Measurements from ENCODE around the gene MTERF1. TPM values are rescaled to one million over a fixed set of nuclear protein-coding genes. Genes with fewer than 3 reads are reported as not detected.
A peak's percentile ranks its signal among the peaks of the same experiment; 100 is the strongest.

Gene MTERF1
- total RNA-seq (2014; rRNA removed) (4.0 and 10.0 TPM in 2 replicates), Bru-seq, nascent RNA (percentile 90 among the genes with signal in this experiment), BruChase-seq, experiment 1, labeled RNA remaining after a 6-hour chase (percentile 86 among the genes with signal in this experiment), BruChase-seq, experiment 2, labeled RNA remaining after a 2-hour chase (percentile 94 among the genes with signal in this experiment)
- long read RNA-seq, transcript MTERF1-201 (3 exons, 1,997 nt), result major isoform, 17 of 31 reads
- long read RNA-seq, partial matches to known transcripts, result 1 of 31 reads
- long read RNA-seq, other reads (novel, unspliced or antisense), result 10 of 31 reads

GRCh38 chr7:91880413-91881241 is at the start of gene MTERF1:
Gene MTERF1, minus strand, starts transcription at chr7:91880702. Its CDS starts 619 bp downstream, at chr7:91880083.
- H3K4me1 ChIP-seq (ENCODE audit: insufficient read depth, low read length), result peaks cover 7% of the 10 kb centered on the region; the same call in 1 of the 2 replicates
- no TSS peak for BruUV-seq (replicated peaks)
- CTCF ChIA-PET, result interaction anchor here (0.6 to 2.0 kb wide), 8 partner anchors 51 to 429 kb away, joined by 3 to 12 read pairs (median 6); partner anchors contain the start of gene AKAP9

GRCh38 chr7:91929463-91929862 is 49.0 kb upstream of the MTERF1 start:
- Histone ChIP-seq H3K27ac (ENCODE audit: low read length) (no peak overlapping the region), H3K27me3 (ENCODE audit: low read length) (no peaks in the 10 kb centered on the region), H3K9me2 (replicated peaks; ENCODE audit: low read length) (no peaks in the 10 kb centered on the region), H2AFZ (ENCODE audit: low read length) (no peak overlapping the region), H3K36me3 (ENCODE audit: low read depth, low read length) (no peaks in the 10 kb centered on the region), H3K4me3 (ENCODE audit: low read length) (no peak overlapping the region), H3K9me3 (ENCODE audit: low read length) (no peaks in the 10 kb centered on the region), H3K4me2 (ENCODE audit: low read length) (no peak overlapping the region), H3K4me1 (ENCODE audit: insufficient read depth, low read length) (peaks cover 7% of the 10 kb centered on the region), H4K20me1 (ENCODE audit: low read length) (no peaks in the 10 kb centered on the region), H3K9ac (ENCODE audit: low read length) (no peak overlapping the region), H3F3A (ENCODE audit: low read length, unreplicated experiment) (no peaks in the 10 kb centered on the region), H3K79me2 (ENCODE audit: low read length) (no peaks in the 10 kb centered on the region)
- peak; percentile 79 for ATAC-seq
- CTCF ChIA-PET, result no interaction called here
- intact Hi-C loops (cut with micrococcal nuclease), result no loop called here
- TF ChIP-seq EZH2phosphoT487 (IDR thresholded peaks at IDR 0.05; ENCODE audit: borderline replicate concordance, low read length) (no peak), CTCF (conservative IDR thresholded peaks at IDR 0.05; ENCODE audit: low read depth, low read length) (no peak), EZH2 (IDR thresholded peaks at IDR 0.05; ENCODE audit: low read length, unreplicated experiment) (no peak)
- no TSS peak for BruUV-seq (replicated peaks)
- peak; percentile 48 for DNase-seq
- POLR2A ChIA-PET (ENCODE audit: unreplicated experiment), result no interaction called here

More at GRCh38 chr7:91880413-91881241, at the start of gene MTERF1:
- H3K4me2 ChIP-seq (ENCODE audit: low read length), result peak within 1 kb of the TSS; percentile 90
- no peaks in the 10 kb centered on the region for H3K9me3 ChIP-seq (ENCODE audit: low read length)
- intact Hi-C loops (cut with micrococcal nuclease), result loop anchor here (1.0 to 5.0 kb wide), 7 partner anchors 50 to 567 kb away; partner anchors contain the start of genes AKAP9 and GATAD1
- peak within 1 kb of the TSS; percentile 1; the same call in 1 of the 2 replicates for H3K27ac ChIP-seq (ENCODE audit: low read length)
- DNase-seq (peak; percentile 93), ATAC-seq (peak; percentile 94)
- peak within 1 kb of the TSS; percentile 91 for H3K4me3 ChIP-seq (ENCODE audit: low read length)
- H3K9ac ChIP-seq (ENCODE audit: low read length), result peak within 1 kb of the TSS; percentile 91
- no peaks in the 10 kb centered on the region for H3F3A ChIP-seq (ENCODE audit: low read length, unreplicated experiment)
- H3K36me3 ChIP-seq (ENCODE audit: low read depth, low read length), result no peaks in the 10 kb centered on the region
- TF ChIP-seq CTCF (conservative IDR thresholded peaks at IDR 0.05; ENCODE audit: low read depth, low read length) (peak; percentile 99), EZH2 (IDR thresholded peaks at IDR 0.05; ENCODE audit: low read length, unreplicated experiment) (no peak), EZH2phosphoT487 (IDR thresholded peaks at IDR 0.05; ENCODE audit: borderline replicate concordance, low read length) (no peak)
- no peaks in the 10 kb centered on the region for H3K9me2 ChIP-seq (replicated peaks; ENCODE audit: low read length)
- H3K79me2 ChIP-seq (ENCODE audit: low read length), result peaks cover 42% of the 10 kb centered on the region
- H4K20me1 ChIP-seq (ENCODE audit: low read length), result no peaks in the 10 kb centered on the region
- H2AFZ ChIP-seq (ENCODE audit: low read length), result peak within 1 kb of the TSS; percentile 93
- POLR2A ChIA-PET (ENCODE audit: unreplicated experiment), result interaction anchor here (0.6 kb wide), 3 partner anchors 566 to 787 kb away, joined by 3 read pairs; partner anchors contain the start of genes GATAD1 and RBM48
- H3K27me3 ChIP-seq (ENCODE audit: low read length), result no peaks in the 10 kb centered on the region

All from PC-3 (cell line).